ENCODE data around the gene SH3TC1.

SH3TC1 gene

DNA sequence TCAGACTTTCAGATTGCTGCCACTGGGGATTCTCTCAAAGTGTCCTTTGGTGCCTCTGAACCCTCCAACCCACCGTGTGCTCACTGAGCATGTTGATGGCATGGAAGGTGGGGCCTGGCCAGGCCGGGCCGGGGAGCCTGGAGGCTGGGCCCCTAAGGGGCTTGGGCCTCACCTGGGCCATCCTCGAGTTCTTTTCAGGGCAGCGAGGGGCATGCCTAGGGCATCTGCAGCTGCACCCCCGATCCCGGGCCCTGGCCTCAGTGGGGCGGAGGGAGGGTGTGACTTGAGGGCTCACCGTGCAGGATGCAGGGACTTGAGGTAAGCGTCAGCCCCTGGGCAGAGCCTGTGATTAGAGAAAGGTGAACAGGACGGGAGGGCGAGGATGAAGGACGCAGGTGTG, 1.6 kb upstream of the SH3TC1 start:
- Histone ChIP-seq H3K9me2 (ENCODE audit: low read depth, low read length) (no peaks in the 10 kb centered on the region), H3K27ac (ENCODE audit: low read depth, low read length, poor library complexity, severe bottlenecking) (no peak overlapping the region), H3F3A (ENCODE audit: insufficient read depth, low read length) (no peaks in the 10 kb centered on the region), H3K9me3 (ENCODE audit: low read length) (no peaks in the 10 kb centered on the region), H3K4me2 (ENCODE audit: low read length) (no peak overlapping the region), H3K4me1 (ENCODE audit: insufficient read depth, low read length, severe bottlenecking) (peaks cover 44% of the 10 kb centered on the region), H3K4me3 (ENCODE audit: low read depth, low read length, poor library complexity, severe bottlenecking) (no peak overlapping the region), H3K36me3 (ENCODE audit: insufficient read depth, low read length) (no peaks in the 10 kb centered on the region), H3K27me3 (ENCODE audit: insufficient read depth, low read length) (no peaks in the 10 kb centered on the region), H3K9ac (ENCODE audit: low read length) (no peak overlapping the region), H2AFZ (ENCODE audit: low read length) (no peak overlapping the region), H4K20me1 (ENCODE audit: insufficient read depth, low read length) (no peaks in the 10 kb centered on the region), H3K79me2 (ENCODE audit: insufficient read depth, low read length) (no peaks in the 10 kb centered on the region)
- TF ChIP-seq, protein P1, sequence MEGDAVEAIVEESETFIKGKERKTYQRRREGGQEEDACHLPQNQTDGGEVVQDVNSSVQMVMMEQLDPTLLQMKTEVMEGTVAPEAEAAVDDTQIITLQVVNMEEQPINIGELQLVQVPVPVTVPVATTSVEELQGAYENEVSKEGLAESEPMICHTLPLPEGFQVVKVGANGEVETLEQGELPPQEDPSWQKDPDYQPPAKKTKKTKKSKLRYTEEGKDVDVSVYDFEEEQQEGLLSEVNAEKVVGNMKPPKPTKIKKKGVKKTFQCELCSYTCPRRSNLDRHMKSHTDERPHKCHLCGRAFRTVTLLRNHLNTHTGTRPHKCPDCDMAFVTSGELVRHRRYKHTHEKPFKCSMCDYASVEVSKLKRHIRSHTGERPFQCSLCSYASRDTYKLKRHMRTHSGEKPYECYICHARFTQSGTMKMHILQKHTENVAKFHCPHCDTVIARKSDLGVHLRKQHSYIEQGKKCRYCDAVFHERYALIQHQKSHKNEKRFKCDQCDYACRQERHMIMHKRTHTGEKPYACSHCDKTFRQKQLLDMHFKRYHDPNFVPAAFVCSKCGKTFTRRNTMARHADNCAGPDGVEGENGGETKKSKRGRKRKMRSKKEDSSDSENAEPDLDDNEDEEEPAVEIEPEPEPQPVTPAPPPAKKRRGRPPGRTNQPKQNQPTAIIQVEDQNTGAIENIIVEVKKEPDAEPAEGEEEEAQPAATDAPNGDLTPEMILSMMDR (IDR thresholded peaks at IDR 0.05; ENCODE audit: low read length): no peak
- TF ChIP-seq EZH2 (IDR thresholded peaks at IDR 0.05; ENCODE audit: borderline replicate concordance, low read length): no peak

DNA sequence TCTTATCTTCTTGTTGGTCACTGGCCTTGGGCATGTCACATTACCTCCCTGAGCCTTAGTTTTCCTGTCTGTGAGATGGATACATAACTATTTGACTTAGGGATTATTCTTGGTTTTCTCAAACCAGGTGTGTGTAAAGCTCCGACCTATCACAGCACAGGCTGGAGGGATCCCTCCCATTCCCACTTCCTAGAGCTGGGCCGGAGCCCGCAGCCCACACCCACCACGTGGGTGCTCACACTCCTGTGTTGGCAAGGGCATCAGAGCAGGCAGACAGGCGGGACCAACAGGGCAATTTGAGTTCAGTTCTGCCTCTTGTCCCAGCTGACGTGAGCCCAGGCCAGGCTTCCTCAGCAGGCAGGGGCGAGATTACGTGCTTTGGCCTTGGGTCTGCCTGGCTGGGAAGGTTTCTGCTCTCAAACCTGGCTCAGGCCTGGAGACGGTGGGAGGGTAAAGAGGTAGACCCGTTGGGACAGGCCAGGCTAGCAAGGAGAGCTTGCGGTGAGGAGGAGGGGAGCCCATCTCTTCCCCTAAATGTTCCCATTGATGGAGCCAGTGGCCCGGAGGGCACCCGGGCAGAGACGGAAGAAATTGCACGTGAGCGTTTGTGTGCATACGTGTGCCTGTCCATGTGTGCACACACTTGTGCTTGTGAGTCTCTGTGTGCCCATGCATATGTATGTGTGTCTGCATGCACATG, 734 bp upstream of the SH3TC1 start:
- H3K27me3 ChIP-seq (ENCODE audit: insufficient read depth, low read length): no peaks in the 10 kb centered on the region
- TF ChIP-seq, protein P1 (IDR thresholded peaks at IDR 0.05; ENCODE audit: low read length): no peak
- no peaks in the 10 kb centered on the region for H3K79me2 ChIP-seq (ENCODE audit: insufficient read depth, low read length)
- H2AFZ ChIP-seq (ENCODE audit: low read length): no peak overlapping the region
- no peak overlapping the region for H3K9ac ChIP-seq (ENCODE audit: low read length)
- H3K9me2 ChIP-seq (ENCODE audit: low read depth, low read length): no peaks in the 10 kb centered on the region
- H3K4me2 ChIP-seq (ENCODE audit: low read length): peak overlapping the region; percentile 79
- peaks cover 51% of the 10 kb centered on the region for H3K4me1 ChIP-seq (ENCODE audit: insufficient read depth, low read length, severe bottlenecking)
- no peaks in the 10 kb centered on the region for H3K36me3 ChIP-seq (ENCODE audit: insufficient read depth, low read length)
- no peaks in the 10 kb centered on the region for H3F3A ChIP-seq (ENCODE audit: insufficient read depth, low read length)
- H3K9me3 ChIP-seq (ENCODE audit: low read length): no peaks in the 10 kb centered on the region
- H4K20me1 ChIP-seq (ENCODE audit: insufficient read depth, low read length): no peaks in the 10 kb centered on the region
- peak overlapping the region; percentile 66 for H3K4me3 ChIP-seq (ENCODE audit: low read depth, low read length, poor library complexity, severe bottlenecking)
- H3K27ac ChIP-seq (ENCODE audit: low read depth, low read length, poor library complexity, severe bottlenecking): peak overlapping the region; percentile 83

DNA sequence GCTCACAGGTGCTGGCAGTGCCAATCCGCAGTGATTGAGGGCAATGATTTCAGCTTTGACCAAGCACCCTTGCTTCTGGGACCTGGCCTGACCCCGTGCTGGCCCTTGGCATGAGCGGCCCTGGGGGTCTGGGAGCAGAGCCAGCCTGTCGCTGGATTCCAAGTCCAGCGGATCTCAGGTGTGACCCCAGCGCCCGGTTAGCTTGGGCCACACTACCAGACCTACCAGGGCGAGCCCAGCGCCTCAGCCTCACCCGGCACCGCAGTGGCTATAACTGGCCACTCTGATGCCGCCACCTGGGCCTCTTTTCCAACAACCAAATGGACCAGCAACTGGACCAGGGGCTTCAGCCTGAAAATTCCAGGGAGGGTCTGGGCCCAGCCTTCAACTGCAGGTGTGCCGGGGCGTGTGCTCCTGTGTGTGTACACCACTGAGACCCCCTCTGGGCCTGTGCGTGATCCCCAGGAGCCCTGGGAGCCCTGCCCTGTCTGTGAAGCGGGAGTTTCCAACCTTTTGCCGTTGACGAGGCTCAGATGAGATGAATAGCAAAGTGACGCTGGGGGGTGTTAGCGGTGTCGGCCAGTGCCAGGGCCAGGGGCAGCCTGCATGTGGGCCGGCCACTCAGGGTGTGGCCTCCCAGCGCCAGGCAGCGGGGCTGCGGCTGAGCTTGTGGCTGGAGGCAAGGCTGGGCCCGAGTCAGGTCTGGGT, 658 bp downstream of the SH3TC1 start:
- Histone ChIP-seq H3K9ac (ENCODE audit: low read length) (peak overlapping the region; percentile 72), H3K9me2 (ENCODE audit: low read depth, low read length) (no peaks in the 10 kb centered on the region), H3F3A (ENCODE audit: insufficient read depth, low read length) (no peaks in the 10 kb centered on the region), H3K79me2 (ENCODE audit: insufficient read depth, low read length) (no peaks in the 10 kb centered on the region), H4K20me1 (ENCODE audit: insufficient read depth, low read length) (no peaks in the 10 kb centered on the region), H3K27ac (ENCODE audit: low read depth, low read length, poor library complexity, severe bottlenecking) (peak overlapping the region; percentile 83), H3K27me3 (ENCODE audit: insufficient read depth, low read length) (no peaks in the 10 kb centered on the region), H3K36me3 (ENCODE audit: insufficient read depth, low read length) (no peaks in the 10 kb centered on the region), H3K4me2 (ENCODE audit: low read length) (peak overlapping the region; percentile 79), H3K4me3 (ENCODE audit: low read depth, low read length, poor library complexity, severe bottlenecking) (peak overlapping the region; percentile 66), H3K4me1 (ENCODE audit: insufficient read depth, low read length, severe bottlenecking) (peaks cover 51% of the 10 kb centered on the region), H2AFZ (ENCODE audit: low read length) (no peak overlapping the region), H3K9me3 (ENCODE audit: low read length) (no peaks in the 10 kb centered on the region)
- TF ChIP-seq, protein P1 (IDR thresholded peaks at IDR 0.05; ENCODE audit: low read length): no peak
